Amniotic stem cell (primary cell): Measurements from ENCODE around the gene RNF7.
"Not testable (repeated sequence)": the region's sequence is repeated elsewhere in the genome, so short reads cannot be mapped to it uniquely, and the experiment has no call there.

Experiments used
- DNase-seq: peaks from one replicate; lab custom pipeline; 2025; lab: John Stamatoyannopoulos, UW

The RNF7 gene

GRCh38 chr3:141782386-141782932 lies 44.4 kb downstream of the RNF7 start:
- DNase-seq = no peak

DNA sequence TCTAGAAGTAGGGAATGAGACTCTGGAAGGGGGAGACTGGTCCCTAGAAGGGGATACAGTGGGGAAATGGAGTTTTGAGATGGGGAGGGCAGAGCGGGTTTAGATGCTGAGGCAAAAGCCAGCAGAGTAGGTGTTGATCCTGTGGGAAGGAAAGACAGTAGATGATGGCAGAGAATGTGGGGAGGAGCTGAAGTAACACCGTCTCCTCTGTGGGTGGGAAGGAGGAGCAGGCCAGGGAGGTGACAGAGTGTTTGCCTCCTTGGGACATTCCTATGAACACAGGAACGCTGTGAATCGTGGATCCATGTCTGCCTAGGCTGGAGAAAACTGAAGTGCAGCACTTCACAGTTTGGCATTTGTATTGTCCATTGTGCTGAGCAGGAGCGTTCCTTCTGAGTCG lies 45.5 kb downstream of the RNF7 start:
- no peak for DNase-seq

DNA sequence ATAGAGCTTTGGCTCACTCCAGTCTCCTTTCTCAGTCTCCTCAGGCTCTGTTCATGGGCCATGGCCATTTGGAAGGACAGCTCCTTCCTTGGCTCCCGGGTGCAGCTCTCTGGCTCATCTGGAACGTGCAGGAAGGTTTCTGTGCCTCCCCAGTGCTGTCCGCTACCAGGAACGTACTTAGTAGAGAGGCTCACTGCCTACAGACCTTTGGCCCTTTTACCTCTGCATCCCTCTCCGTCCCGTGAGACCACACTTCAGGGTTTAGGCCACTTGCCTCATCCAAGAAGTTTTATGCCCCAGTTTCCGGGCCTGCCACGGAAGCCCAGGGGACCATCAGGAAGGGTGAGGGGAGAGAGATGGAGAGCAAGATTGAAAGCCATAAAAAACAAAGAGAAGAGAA lies 46.0 kb downstream of the RNF7 start:
- DNase-seq = no peak

- no peak for DNase-seq
Observed at GRCh38 chr3:141784531-141784930, 46.4 kb downstream of the RNF7 start.

DNA sequence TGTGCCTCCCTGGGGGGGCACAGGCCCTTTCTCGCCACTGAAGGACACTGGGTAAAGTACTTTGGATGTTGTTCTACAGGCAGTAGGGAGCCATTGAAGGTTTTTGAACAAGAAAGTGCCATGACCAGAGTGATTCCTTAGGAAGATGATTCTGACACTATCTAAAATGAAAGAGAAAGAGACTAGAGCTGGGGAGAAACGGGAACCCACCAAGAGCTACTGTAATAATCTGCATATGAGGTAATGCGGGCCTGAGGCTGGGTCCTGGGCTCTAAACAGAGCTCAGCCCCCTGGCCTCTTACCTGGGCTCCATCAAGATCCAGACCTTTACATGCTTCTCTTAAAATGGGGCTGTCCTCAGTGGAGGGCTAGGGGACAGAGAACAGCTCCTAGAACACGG lies 50.1 kb downstream of the RNF7 start:
- no peak for DNase-seq

DNA sequence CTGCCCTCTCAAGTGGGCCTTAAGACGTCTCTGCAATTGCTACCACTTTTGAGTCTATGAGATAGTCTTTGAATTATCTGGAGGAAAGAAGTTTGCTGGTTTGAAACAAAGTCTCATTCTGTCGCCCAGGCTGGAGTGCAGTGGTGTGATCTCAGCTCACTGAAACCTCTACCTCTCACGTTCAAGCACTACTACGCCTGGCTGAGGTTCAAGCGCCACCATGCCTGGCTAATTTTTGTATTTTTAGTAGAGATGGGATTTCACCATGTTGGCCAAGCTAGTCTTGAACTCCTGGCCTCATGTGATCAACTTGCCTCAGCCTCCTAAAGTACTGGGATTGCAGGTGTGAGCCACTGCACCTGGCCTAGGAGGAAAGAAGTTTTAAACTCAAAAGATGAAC lies 50.7 kb downstream of the RNF7 start:
- DNase-seq = not testable (repeated sequence)

DNA sequence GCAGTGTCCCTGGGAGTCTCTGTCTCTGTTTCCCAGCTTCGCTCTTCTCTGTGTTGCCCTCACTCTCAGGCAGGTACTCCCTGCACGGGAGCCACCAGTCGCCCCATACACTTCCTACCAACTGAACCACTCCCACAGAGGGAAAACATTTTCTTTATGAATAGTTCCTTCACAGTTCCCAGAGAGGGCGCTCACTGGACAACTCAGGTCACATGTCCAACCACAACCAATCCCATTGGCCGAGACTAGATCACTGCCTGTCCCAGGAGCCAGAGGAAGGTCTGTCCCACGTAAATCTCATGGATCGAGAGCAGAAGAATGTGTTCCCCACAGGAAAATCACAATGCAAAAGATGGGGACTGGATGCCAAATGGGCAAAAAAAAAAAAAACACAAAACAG lies 51.2 kb downstream of the RNF7 start:
- no peak for DNase-seq

DNA sequence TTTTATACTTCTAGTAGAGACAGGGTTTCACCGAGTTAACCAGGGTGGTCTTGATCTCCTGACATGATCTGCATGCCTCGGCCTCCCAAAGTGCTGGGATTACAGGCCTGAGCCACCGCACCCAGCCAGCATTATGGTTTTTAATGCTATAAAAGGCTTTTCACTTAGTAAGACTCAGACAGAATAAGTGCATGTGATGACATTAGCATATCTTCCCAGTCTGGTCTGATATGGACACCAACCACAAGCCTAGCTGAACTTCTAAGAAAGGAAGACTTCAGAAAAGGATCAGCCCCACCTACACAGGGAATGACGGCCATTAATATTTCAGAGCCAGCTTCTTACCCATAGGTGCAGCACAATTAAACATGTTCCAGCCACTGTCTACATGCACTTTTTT lies 52.1 kb downstream of the RNF7 start:
- DNase-seq = no peak

GRCh38 chr3:141792495-141792894 lies 54.4 kb downstream of the RNF7 start:
- no peak for DNase-seq

DNA sequence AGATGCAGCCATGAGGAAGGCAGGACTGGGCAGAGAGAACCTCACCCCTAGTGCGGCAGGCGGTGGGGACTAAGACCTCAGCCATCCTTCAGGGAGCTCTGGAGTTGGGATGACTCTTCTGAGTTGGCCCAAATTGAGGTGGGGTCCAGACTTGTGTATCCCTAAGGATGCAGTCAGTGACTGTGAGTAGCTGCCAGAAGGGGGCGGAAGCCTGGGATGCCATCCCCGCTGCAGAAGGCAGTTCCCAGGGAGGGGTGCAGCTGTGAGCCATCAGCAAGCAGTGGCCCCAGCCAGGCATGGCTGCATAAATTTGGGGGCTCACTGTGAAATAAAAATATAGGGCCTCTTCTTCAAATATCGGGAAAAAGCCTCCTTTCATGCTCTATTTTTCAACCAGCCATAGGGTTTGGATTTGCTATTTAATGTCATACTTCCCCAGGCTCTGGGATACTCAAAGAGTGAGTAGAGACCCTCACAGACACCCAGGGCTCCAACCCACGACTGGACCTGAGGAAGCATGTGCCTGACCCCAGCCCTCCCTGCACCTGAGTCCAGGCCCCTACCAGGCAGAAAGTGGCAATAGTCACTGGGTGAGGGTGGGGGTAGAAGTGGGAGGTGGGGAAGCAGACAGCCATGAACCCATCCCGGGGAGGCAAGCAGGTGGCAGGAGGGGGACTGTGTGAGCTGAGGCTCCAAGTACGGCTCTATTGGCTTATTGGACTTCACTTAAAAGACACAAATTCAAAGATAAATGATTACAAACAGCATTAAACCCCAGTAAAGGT lies 55.6 kb downstream of the RNF7 start:
- DNase-seq = no peak

DNA sequence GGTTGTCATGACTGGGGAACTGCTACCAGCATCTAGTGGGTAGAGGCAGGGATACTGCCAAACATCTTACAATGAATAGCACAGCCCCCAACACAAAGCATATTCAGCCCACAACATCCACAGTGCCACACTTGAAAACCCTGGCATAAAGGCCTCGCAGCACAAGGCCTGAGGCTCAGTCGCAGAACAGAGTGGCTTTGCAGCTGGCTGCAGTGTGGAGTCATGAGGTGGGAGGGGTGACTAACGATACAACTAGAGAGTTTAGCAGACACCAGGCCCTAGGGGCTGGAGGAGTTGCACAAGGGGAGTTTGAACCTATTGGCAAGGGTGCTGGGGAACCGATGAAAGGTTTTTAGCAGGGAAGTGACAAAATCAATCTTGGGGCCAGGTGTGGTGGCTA lies 57.2 kb downstream of the RNF7 start:
- DNase-seq = no peak

DNA sequence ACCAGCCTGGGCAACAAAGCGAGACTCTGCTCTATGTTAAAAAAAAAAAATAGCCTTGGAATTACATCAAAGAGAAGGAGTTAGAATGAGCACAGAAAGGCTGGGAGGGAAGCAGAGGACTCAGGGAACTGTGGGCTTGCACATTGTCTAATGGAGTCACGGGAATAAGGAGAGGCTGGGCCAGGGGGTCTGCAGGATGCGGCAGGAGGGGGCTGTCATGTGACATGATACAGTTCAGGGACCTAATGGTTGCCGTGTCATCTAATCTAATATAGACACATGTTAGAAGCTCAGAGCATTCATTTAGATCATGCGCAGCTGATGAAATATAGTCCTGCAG lies 57.6 kb downstream of the RNF7 start:
- DNase-seq = no peak

DNA sequence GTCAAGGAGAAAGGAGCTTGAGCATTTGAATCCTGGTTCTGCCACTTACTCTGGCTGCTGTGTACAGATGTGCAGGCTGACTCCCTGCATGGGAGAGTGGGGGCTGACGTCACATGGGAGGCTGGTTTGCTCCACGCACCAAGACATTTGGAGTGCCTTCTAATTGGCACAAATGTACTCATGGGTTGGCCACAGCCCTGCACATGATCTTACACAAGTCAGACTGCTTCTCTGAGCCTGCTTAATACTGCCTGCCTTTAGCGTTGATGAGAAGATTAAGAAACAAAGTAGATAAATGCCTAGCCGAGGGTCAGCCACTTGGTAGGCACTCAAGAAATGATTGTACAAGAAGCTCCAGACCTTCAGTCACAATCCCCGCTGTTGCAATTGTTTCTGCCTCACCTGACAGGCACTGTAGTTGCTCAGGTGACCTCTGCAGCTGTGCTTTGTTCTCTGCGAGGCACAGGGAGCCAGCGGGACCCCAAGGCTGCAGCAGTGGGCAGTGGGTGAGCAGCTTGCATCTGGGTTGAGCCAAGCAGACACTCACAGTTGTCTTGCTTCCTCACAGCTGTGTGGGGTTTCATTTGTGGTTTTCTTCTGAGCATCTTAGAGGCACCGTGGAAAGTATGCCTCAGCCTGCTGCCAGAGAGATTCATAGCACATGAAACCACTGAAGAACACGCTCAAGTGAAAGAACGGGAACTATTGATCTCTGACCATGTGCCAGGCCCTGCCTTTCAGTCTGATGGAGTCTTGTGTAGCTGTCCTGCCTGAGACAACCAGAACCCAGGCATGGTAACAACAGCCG lies 58.2 kb downstream of the RNF7 start:
- DNase-seq = no peak
